Endothelial cell of umbilical vein (primary cell): ENCODE data around the gene ZNF407. TPM values are rescaled to one million over a fixed set of nuclear protein-coding genes. Genes with fewer than 3 reads are reported as not detected.

Experiments
- BruUV-seq: library from RNA; stranded (reverse); fragments of 400-500 nt; replicated peaks from 2 replicates; lab custom pipeline; 2021; lab: Mats Ljungman, UMichigan
- CTCF ChIA-PET: fragments of 300-600, 350-600 bp; sonication (Branson Sonifier 250); formaldehyde crosslinking; loops from one replicate; lab custom pipeline; 2021; ENCODE audit warnings: antibody characterized with exemption, inconsistent platforms; lab: Charles Lee
- POLR2A ChIA-PET: fragments of 300-600, 350-600 bp; sonication (Branson Sonifier 250); formaldehyde crosslinking; loops from one replicate; lab custom pipeline; 2021; ENCODE audit warnings: antibody characterized with exemption, inconsistent platforms; lab: Charles Lee
- DNase-seq: peaks from one replicate; pipeline ENCODE4 v3.0.0-alpha.2; 2011; ENCODE audit warnings: low read depth, low spot score
- FAIRE-seq: peaks from 2 replicates; lab custom pipeline; 2011; peaks lifted over from hg19 to GRCh38; lab: Jason Lieb, UNC
- H2AFZ ChIP-seq: 2 replicates; pipeline ENCODE4 v1.6.0; 2012; ENCODE audit warnings: low read depth, low read length, control low read depth, inconsistent platforms
- H3K27ac ChIP-seq: 2 replicates; pipeline ENCODE4 v1.5.1; 2011; ENCODE audit warnings: low read depth, mild to moderate bottlenecking, control low read depth, low read length, moderate library complexity; ENCODE audit not compliant: insufficient read depth
- H3K27me3 ChIP-seq, 2 experiments: 2 replicates each; pipeline versions ENCODE4 v1.6.0 to v1.6.1; 2011; ENCODE audit warnings: low read length in 2 of 2, mixed read lengths in 1 of 2; ENCODE audit not compliant: control insufficient read depth in 2 of 2, insufficient read depth in 2 of 2
- H3K36me3 ChIP-seq, 2 experiments: 2 replicates in 1 of 2; 3 replicates in 1 of 2; pipeline ENCODE4 v1.5.1; 2011; ENCODE audit warnings: low read length in 2 of 2, mild to moderate bottlenecking in 1 of 2, moderate library complexity in 1 of 2; ENCODE audit not compliant: control insufficient read depth in 2 of 2, insufficient read depth in 2 of 2; ENCODE audit errors: extremely low read depth in 1 of 2
- H3K4me1 ChIP-seq: 3 replicates; pipeline ENCODE4 v1.5.1; 2011; ENCODE audit warnings: mild to moderate bottlenecking, low read length; ENCODE audit not compliant: control insufficient read depth, insufficient read depth; ENCODE audit errors: extremely low read depth
- H3K4me2 ChIP-seq: 2 replicates; pipeline ENCODE4 v1.6.1; 2011; ENCODE audit warnings: low read length, control low read depth, mixed read lengths; ENCODE audit not compliant: insufficient read depth
- H3K4me3 ChIP-seq, 3 experiments: fragments of 200-600 bp in 1 of 3; sonication (generic), shearing (Covaris generic) in 1 of 3; replicated peaks in 1 of 3; 2 replicates each; pipeline ENCODE4 v1.5.1; 2011 to 2016; ENCODE audit warnings: control low read depth in 3 of 3, low read length in 3 of 3, mild to moderate bottlenecking in 2 of 3, inconsistent platforms in 1 of 3, low read depth in 1 of 3, moderate library complexity in 1 of 3; ENCODE audit not compliant: insufficient read depth in 1 of 3
- H3K79me2 ChIP-seq: 2 replicates; pipeline ENCODE4 v1.6.0; 2012; ENCODE audit warnings: low read length, inconsistent platforms; ENCODE audit not compliant: control insufficient read depth, insufficient read depth
- H3K9ac ChIP-seq: replicated peaks from 2 replicates; pipeline ENCODE3; 2011; ENCODE audit warnings: low read length, control low read depth; ENCODE audit not compliant: insufficient read depth; ENCODE audit errors: extremely low read depth
- H3K9me1 ChIP-seq: replicated peaks from 3 replicates; pipeline ENCODE4 v1.6.0; 2011; ENCODE audit warnings: mild to moderate bottlenecking, low read length; ENCODE audit not compliant: control insufficient read depth, insufficient read depth; ENCODE audit errors: extremely low read depth
- H3K9me3 ChIP-seq: replicated peaks from 2 replicates; pipeline ENCODE4 v1.5.1; 2012; ENCODE audit warnings: low read length, inconsistent platforms; ENCODE audit not compliant: control insufficient read depth, insufficient read depth
- H4K20me1 ChIP-seq: replicated peaks from 2 replicates; pipeline ENCODE3; 2011; ENCODE audit warnings: mild to moderate bottlenecking, low read length; ENCODE audit not compliant: control insufficient read depth, insufficient read depth; ENCODE audit errors: extremely low read depth
- CTCF ChIP-seq, 2 donors: IDR thresholded peaks; 1 replicate in 1 of 2; 2 replicates in 1 of 2; pipeline ENCODE4 v1.5.1; 2011; ENCODE audit warnings: low read length in 2 of 2, mild to moderate bottlenecking in 2 of 2, moderate library complexity in 2 of 2, control low read depth in 1 of 2, inconsistent platforms in 1 of 2, low read depth in 1 of 2; ENCODE audit not compliant: insufficient read depth in 1 of 2; ENCODE audit errors: extremely low read depth in 1 of 2
- EZH2 ChIP-seq: IDR thresholded peaks from 2 replicates; pipeline ENCODE4 v1.6.1; 2012; ENCODE audit warnings: borderline replicate concordance, low read depth, mild to moderate bottlenecking, moderate library complexity, low read length, inconsistent platforms; ENCODE audit not compliant: severe bottlenecking
- FOS ChIP-seq: IDR thresholded peaks from 2 replicates; pipeline ENCODE4 v1.6.1; 2011; ENCODE audit warnings: mild to moderate bottlenecking, low read length, moderate library complexity, borderline replicate concordance; ENCODE audit not compliant: insufficient read depth
- GATA2 ChIP-seq: IDR thresholded peaks from 2 replicates; pipeline ENCODE4 v1.7.0; 2011; ENCODE audit warnings: low read depth, mild to moderate bottlenecking, moderate library complexity, mixed read lengths, low read length; ENCODE audit not compliant: insufficient read length, insufficient read depth
- JUN ChIP-seq: IDR thresholded peaks from 2 replicates; pipeline ENCODE4 v1.6.1; 2011; ENCODE audit warnings: borderline replicate concordance, low read depth; ENCODE audit not compliant: insufficient read length, insufficient read depth
- MAX ChIP-seq: IDR thresholded peaks from 2 replicates; pipeline ENCODE4 v1.6.1; 2011; ENCODE audit not compliant: insufficient read depth, insufficient read length
- MYC ChIP-seq: IDR thresholded peaks from one replicate; pipeline ENCODE4 v1.6.1; 2011; ENCODE audit warnings: mild to moderate bottlenecking, low read depth, low read length
- POLR2A ChIP-seq: IDR thresholded peaks from 2 replicates; pipeline ENCODE4 v1.6.1; 2012; ENCODE audit warnings: low read depth, mild to moderate bottlenecking, control low read depth, low read length
- POLR2AphosphoS5 ChIP-seq: IDR thresholded peaks from 2 replicates; pipeline ENCODE4 v1.6.1; 2012; ENCODE audit warnings: low read depth, mild to moderate bottlenecking, control low read depth, low read length, moderate library complexity; ENCODE audit not compliant: insufficient read depth
- dilution Hi-C: fragments of 300-500 bp; cut with MboI; formaldehyde crosslinking; loops from one replicate; pipeline ENCODE4 v1.15.0; 2019; ENCODE audit warnings: low sequenced_read_pairs; ENCODE audit not compliant: extremely low pct_ligation_motif_present
- intact Hi-C: fragments of 100-400 bp; cut with micrococcal nuclease; formaldehyde crosslinking; loops from one replicate; pipeline ENCODE4 v1.10.0; 2022
- polyA plus RNA-seq, 4 experiments: library from polyadenylated mRNA; depleted of rRNA in 3 of 4; stranded (reverse) in 3 of 4; unstranded in 1 of 4; fragments of >200 nt; gene quantifications; 2 replicates each; pipeline versions ENCODE4 v1.2.1 to v1.2.3, GENCODE V29; 2011 to 2012; ENCODE audit warnings: missing spikeins in 1 of 4
- total RNA-seq: library from RNA; stranded (reverse); gene quantifications from 2 replicates; pipeline ENCODE4 v1.2.3, GENCODE V29; 2021

The ZNF407 gene
- total and polyA plus RNA-seq, 2 donors (not counting 3 experiments of a cell fraction or from before 2014, with no cell fraction given): 3.8 to 20.1 TPM

GRCh38 chr18:75009878-75010277 is 412.2 kb downstream of the ZNF407 start:
- Histone ChIP-seq H4K20me1 (no peaks in the 10 kb centered on the region), H2AFZ (no peak overlapping the region), H3K9me3 (no peaks in the 10 kb centered on the region), H3K27me3 (no peaks in the 10 kb centered on the region), H3K4me1 (no peaks in the 10 kb centered on the region), H3K36me3 (no peaks in the 10 kb centered on the region), H3K4me2 (no peak overlapping the region), H3K4me3 (no peak overlapping the region), H3K9ac (no peak overlapping the region), H3K79me2 (no peaks in the 10 kb centered on the region), H3K27ac (no peak overlapping the region), H3K9me1 (no peaks in the 10 kb centered on the region)
- TF ChIP-seq FOS: no peak
- no peak for TF ChIP-seq EZH2
- TF ChIP-seq MAX: no peak
- TF ChIP-seq MYC: no peak
- no peak for TF ChIP-seq JUN
- no peak for TF ChIP-seq POLR2AphosphoS5
- TF ChIP-seq CTCF (IDR thresholded peaks at IDR 0.05; ENCODE audit: extremely low read depth in 1 of 2, insufficient read depth in 1 of 2, low read depth in 1 of 2, low read length in 2 of 2): no peak
- TF ChIP-seq POLR2A: no peak
- TF ChIP-seq GATA2: no peak
- intact Hi-C loops: no loop called here
- ChIA-PET POLR2A (no interaction called here), CTCF (interaction anchor here (1.3 to 1.4 kb wide), 2 partner anchors 12 to 47 kb away, joined by 3 read pairs; no protein-coding TSS in a partner anchor)
- dilution Hi-C loops: no loop called here
- no peak for DNase-seq
- FAIRE-seq: no peak
- no TSS peak for BruUV-seq
